RWPE2 (cell line): Measurements from ENCODE around the gene PLVAP.

ENCODE experiments used
- ATAC-seq: fragments of 200-7000 bp; cut with Tn5 transposase; 3 replicates; pipeline ENCODE4 v1.9.1; 2021; ENCODE audit warnings: low read depth
- DNase-seq: peaks from one replicate; pipeline ENCODE4 v3.0.0-alpha.2; 2020; ENCODE audit warnings: low spot score
- H3K27ac ChIP-seq: fragments of 450-650 bp; 2 replicates; pipeline ENCODE4 v1.5.1; 2017; ENCODE audit warnings: mild to moderate bottlenecking; ENCODE audit not compliant: poor library complexity, severe bottlenecking
- H3K27me3 ChIP-seq: fragments of 250-450 bp; sonication (Bioruptor Pico); 2 replicates; pipeline ENCODE4 v1.5.1; 2021; ENCODE audit warnings: mild to moderate bottlenecking, moderate library complexity; ENCODE audit not compliant: insufficient read depth, poor library complexity, severe bottlenecking
- H3K36me3 ChIP-seq: fragments of 250-450 bp; sonication (Bioruptor Pico); 2 replicates; pipeline ENCODE4 v1.5.1; 2020; ENCODE audit warnings: low read depth, mild to moderate bottlenecking, moderate library complexity
- H3K4me1 ChIP-seq: fragments of 250-450 bp; sonication (Bioruptor Pico); 2 replicates; pipeline ENCODE4 v1.5.1; 2021; ENCODE audit warnings: mild to moderate bottlenecking, moderate library complexity; ENCODE audit not compliant: insufficient read depth, poor library complexity, severe bottlenecking
- H3K4me3 ChIP-seq: fragments of 250-450 bp; sonication (Bioruptor Pico); 2 replicates; pipeline ENCODE4 v1.5.1; 2021; ENCODE audit warnings: mild to moderate bottlenecking, moderate library complexity; ENCODE audit not compliant: severe bottlenecking
- H3K9me3 ChIP-seq: fragments of 250-450 bp; sonication (Bioruptor Pico); 2 replicates; pipeline ENCODE4 v1.5.1; 2021; ENCODE audit warnings: mild to moderate bottlenecking, moderate library complexity; ENCODE audit not compliant: severe bottlenecking
- TF ChIP-seq, protein P1 (sequence below): fragments of 450-650 bp; IDR thresholded peaks from one replicate; pipeline ENCODE4 v1.5.1; 2017; ENCODE audit warnings: mild to moderate bottlenecking, moderate library complexity; ENCODE audit not compliant: poor library complexity, severe bottlenecking

Gene PLVAP

DNA sequence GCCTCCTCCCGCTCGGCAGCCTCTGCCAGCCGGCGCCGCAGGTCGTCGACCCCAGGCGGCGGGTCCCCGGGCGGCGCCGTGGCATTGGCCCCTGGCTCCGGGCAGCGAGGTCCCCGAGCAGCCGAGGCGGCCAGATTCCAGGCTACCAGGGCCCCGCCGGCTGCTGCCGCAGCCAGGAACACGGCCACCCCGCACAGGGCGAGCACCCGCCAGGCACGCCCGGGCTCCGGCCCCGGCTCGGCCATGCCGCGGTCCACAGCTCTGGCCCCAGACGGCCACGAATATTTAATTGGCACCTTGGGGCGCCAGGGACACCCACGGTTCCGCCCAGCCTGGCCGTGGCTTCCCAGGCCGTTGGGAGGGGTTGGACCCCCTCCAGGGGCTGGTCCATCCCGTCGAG, 16.8 kb upstream of the PLVAP start, which contains the start of gene CCDC194:
TSS of gene CCDC194 (minus strand) at position 283 of the 400 bp plus-strand sequence. CDS start at position 245, 38 bp downstream.
- DNase-seq = no peak
- Histone ChIP-seq H3K4me1 (no peaks in the 10 kb centered on the region), H3K4me3 (no peak within 1 kb of the TSS), H3K9me3 (no peaks in the 10 kb centered on the region), H3K36me3 (no peaks in the 10 kb centered on the region), H3K27ac (no peak within 1 kb of the TSS), H3K27me3 (no peaks in the 10 kb centered on the region)
- no peak for ATAC-seq
- TF ChIP-seq, protein P1, sequence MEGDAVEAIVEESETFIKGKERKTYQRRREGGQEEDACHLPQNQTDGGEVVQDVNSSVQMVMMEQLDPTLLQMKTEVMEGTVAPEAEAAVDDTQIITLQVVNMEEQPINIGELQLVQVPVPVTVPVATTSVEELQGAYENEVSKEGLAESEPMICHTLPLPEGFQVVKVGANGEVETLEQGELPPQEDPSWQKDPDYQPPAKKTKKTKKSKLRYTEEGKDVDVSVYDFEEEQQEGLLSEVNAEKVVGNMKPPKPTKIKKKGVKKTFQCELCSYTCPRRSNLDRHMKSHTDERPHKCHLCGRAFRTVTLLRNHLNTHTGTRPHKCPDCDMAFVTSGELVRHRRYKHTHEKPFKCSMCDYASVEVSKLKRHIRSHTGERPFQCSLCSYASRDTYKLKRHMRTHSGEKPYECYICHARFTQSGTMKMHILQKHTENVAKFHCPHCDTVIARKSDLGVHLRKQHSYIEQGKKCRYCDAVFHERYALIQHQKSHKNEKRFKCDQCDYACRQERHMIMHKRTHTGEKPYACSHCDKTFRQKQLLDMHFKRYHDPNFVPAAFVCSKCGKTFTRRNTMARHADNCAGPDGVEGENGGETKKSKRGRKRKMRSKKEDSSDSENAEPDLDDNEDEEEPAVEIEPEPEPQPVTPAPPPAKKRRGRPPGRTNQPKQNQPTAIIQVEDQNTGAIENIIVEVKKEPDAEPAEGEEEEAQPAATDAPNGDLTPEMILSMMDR = no peak

DNA sequence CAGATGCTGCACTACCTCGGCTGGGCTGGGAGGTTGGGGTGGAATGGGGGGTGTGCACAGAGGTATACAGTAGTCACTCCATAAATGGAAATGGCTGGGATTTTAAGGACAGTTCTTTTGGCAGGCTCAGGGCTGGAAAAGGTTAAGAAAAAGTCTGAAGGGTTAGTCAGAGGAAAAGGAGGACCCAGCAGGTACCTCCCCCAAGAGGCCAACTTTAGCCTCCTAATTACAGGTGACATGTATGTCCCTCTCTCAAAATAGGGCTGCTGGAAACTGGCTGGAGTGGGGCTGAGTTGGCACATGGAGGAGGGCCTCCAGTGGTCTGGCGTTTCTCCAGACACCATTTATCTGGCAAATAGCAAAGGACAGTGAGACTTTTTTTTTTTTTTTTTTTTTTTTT, 15.9 kb upstream of the PLVAP start:
- DNase-seq = no peak
- TF ChIP-seq, protein P1 = no peak

DNA sequence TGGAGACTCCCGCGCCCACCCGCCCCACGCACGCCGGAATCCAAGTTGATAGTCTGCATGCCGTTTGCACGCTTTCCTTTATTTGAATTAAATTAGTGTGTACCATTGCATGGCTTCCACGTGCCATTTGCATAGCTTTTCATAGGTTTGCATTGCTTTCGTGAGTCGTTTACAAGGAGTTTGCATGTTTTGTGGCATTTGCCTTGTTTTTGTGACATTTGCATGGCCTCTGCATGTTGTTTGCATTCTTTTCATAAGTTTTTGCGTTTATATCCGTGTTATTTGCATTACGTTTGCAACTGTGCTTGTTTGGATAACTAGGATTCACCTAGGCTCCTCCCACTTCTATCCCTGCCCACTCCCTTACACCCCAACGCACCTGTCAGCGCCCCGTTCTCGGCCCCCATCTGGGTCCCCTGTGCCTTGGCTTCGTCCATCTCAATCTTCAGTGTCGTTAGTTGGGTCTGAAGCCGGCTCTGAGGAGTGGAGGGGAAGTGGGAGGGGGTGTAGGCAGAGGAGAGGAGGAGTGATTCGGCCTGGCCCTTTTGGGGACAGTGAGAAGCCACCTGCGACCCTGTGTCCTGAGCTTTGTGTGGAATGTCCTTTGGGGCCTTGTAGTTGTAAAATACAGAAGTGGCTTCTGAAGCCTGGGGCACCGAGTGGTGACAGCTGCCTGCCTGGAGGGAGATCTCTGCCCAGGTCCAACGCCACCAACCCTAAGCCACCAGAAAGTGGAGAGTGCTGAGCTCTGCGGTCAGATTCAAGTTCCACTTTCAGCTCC, 14.4 kb upstream of the PLVAP start:
- Histone ChIP-seq H3K4me3 (peak overlapping the region; percentile 29), H3K9me3 (no peaks in the 10 kb centered on the region), H3K4me1 (no peaks in the 10 kb centered on the region), H3K36me3 (no peaks in the 10 kb centered on the region), H3K27me3 (no peaks in the 10 kb centered on the region), H3K27ac (no peak overlapping the region)
- TF ChIP-seq, protein P1 = peak; percentile 70
- DNase-seq (no peak), ATAC-seq (no peak)

More for the DNA sequence above, 15.9 kb upstream of the PLVAP start:
- H3K27ac ChIP-seq = no peak overlapping the region
- H3K4me1 ChIP-seq = no peaks in the 10 kb centered on the region
- H3K9me3 ChIP-seq = no peaks in the 10 kb centered on the region
- ATAC-seq = no peak
- no peaks in the 10 kb centered on the region for H3K36me3 ChIP-seq
- H3K27me3 ChIP-seq = no peaks in the 10 kb centered on the region
- no peak overlapping the region for H3K4me3 ChIP-seq

DNA sequence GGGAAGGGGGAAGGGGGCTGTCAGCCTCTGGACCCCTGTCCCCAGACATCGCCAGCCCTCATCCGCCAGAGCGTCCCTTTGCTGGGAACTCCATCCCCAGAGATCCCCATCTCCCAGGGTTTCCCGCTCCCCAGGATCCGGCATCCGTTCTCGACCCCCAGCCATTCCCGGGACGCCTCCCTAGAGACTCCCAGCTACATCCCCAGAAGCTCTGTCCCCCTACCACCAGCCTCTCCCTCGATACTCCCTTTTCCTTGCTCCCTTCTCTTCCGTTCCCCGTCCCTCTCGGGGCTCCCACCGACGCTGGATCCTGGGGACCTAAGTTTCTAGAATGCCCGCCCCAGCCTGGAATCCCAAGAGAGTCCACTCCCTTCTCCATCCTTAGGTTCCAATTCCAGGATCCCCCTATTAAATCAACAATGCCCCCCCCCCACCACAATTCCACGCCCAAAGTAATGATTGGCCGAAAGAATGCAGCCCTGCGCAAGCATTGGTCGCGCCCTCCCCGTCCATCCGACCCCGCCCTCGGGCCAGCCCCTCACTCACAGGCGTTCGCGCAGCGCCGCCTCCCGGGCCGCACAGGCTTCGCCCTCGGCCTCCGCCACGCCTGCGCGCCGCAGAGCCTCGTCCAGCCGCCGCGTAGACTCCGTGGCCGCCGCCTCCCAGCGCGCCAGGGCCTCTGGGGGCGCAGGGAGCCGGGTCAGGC, 13.7 kb upstream of the PLVAP start:
- H3K4me1 ChIP-seq = no peaks in the 10 kb centered on the region
- no peaks in the 10 kb centered on the region for H3K27me3 ChIP-seq
- TF ChIP-seq, protein P1 = peak; percentile 91
- DNase-seq (peak; percentile 94), ATAC-seq (peak; percentile 97)
- H3K4me3 ChIP-seq = peak overlapping the region; percentile 29
- H3K36me3 ChIP-seq = no peaks in the 10 kb centered on the region
- no peaks in the 10 kb centered on the region for H3K9me3 ChIP-seq
- H3K27ac ChIP-seq = no peak overlapping the region
